ENCODE measurements around the gene MAGI2.
"Not testable (repeated sequence)": the region's sequence is repeated elsewhere in the genome, so short reads cannot be mapped to it uniquely, and the experiment has no call there.

The MAGI2 gene

DNA sequence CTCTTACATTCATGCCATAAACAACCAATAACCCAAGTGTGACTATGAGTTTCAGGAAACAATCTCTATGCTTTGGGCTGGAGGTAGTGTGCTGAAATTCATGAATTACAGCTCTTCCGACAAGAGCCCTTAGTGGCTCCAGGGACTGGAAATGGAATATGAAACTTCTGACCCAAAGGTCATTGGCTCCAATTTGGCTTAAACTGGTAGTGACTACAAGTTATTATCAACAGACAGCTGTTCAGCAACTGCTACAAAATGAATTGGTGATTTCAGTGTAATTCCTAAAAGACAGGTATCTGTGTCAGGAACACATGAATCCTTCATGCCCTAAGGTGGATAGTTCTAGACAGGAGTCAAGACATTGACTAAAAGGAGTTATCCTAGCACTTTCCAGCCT lies 909.5 kb downstream of the MAGI2 start:
- no peak for DNase-seq (ENCODE audit: low spot score)

DNA sequence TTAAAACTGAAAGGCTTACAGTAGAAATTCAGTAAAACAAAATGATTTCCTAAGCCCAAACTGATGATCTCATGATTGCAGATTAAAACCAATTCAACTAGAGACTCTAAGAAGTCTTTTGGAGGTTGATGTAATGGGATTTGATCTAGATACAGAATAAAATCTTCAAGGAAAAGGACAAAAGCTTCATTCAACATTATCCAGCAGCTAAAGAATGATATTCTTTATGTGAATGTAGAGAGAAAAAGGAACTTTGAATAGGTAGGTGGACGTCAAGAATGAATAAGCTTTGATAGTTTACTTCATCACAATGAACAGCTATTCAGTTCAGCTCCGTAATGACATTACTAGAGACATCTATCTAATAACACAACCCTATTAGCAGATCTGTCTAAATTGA lies 910.5 kb downstream of the MAGI2 start:
- no peak for DNase-seq (ENCODE audit: low spot score)

DNA sequence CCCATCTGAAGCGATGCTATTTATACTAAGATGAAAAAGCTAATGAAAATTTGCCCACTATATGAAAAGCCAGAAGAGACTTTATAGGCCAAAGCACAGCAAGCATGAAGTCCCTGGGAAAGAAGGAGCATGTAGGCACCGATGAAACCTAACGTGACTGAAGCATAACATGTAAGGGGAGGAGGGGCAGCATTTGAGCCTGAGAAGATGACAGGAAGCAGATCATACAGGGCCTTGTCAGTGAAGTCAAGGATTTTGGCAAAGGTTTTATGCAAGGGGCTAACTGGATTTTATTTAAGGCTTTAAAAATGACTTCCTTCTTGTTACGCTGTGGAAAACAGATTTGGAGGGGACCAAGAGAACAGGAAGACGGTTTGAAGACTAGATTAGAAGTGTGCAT lies 910.9 kb downstream of the MAGI2 start:
- no peak for DNase-seq (ENCODE audit: low spot score)

- DNase-seq (ENCODE audit: low spot score), result no peak
These were observed 913.6 kb downstream of the MAGI2 start for GRCh38 chr7:78539825-78540224.

- no peak for DNase-seq (ENCODE audit: low spot score)
These were observed 917.8 kb downstream of the MAGI2 start for GRCh38 chr7:78535655-78536054.

DNA sequence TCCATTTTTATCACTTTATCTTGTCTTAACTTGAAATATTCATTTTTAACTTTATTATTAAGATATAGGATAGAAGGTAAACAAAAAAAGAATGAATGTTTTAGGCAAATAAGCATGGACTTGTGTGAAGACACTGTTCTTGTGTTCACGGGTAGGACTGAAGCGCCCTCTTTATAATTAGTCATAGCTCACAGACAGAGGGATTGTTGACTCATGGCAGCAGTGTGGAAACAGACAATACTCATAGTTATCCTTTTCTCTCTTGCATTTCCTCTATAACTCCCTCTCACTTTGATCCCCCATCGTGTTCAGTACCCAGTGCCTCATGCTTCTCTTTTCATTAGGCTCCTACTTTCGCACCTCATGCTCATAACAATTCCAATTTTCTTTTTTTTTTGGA lies 923.1 kb downstream of the MAGI2 start:
- DNase-seq (ENCODE audit: low spot score), result peak; percentile 65

DNA sequence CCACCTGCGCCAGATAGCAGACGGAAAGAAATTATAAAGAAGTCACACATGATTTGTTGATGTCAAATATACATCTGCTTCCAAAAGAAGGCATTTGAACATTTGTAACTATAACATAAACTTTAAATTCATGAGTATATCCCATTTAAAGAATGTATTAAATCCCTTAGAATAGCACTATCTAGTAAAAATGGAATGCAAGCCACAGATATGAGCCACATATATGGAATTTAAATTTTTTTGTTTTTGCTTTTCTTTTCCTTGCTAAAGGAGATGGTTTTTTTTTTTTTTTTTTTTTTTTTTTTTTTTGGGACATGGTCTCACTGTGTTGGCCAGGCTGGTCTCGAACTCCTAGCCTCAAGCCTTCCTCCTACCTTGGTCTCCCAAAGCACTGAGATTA lies 924.1 kb downstream of the MAGI2 start:
- DNase-seq (ENCODE audit: low spot score), result peak; percentile 9

GRCh38 chr7:78528964-78529363 lies 924.5 kb downstream of the MAGI2 start:
- no peak for DNase-seq (ENCODE audit: low spot score)

DNA sequence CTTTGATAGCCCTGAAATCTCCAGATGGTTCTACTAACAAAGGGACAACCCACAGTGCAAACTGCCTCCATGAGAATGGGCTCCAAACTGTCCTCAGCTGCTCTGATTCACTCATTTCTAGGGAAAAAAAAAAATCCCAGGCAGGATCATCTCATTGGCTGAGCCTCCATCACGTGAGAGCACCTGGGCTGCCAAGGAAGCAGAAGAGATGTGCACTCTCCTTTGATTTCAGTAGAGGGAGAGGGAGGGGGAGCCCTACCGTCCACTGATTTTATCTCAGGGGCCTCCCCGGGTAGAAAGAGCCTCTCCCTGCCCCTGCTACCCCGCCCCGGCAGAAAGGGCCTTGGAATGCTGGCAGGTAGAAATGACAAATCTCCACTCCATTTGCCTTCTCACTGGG lies 929.5 kb downstream of the MAGI2 start:
- DNase-seq (ENCODE audit: low spot score), result no peak

GRCh38 chr7:78521961-78522360 lies 931.5 kb downstream of the MAGI2 start:
- DNase-seq (ENCODE audit: low spot score), result no peak

GRCh38 chr7:78516450-78516849 lies 937.0 kb downstream of the MAGI2 start:
- no peak for DNase-seq (ENCODE audit: low spot score)

- no peak for DNase-seq (ENCODE audit: low spot score)
These were observed 938.8 kb downstream of the MAGI2 start for GRCh38 chr7:78514634-78515033.

GRCh38 chr7:78510580-78511188 lies 942.8 kb downstream of the MAGI2 start:
- peak; percentile 60 for DNase-seq (ENCODE audit: low spot score)

DNA sequence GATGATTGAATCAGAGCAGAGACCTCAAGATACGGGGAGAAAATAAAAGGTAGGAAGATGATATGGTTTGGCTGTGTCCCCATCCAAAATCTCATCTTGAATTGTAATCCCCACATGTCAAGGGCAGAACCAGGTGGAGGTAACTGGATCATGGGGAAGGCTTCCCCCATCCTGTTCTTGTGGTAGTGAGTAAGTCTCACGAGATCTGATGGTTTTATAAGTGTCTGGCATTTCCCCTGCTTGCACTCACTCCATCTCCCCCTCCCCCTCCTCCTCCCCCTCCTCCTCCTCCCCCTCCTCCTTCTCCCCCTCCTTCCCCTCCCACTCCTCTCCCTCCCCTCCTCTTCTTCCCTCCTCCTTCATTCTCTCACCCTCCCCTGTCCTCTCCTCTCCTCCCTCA lies 950.2 kb downstream of the MAGI2 start:
- DNase-seq (ENCODE audit: low spot score), result not testable (repeated sequence)

DNA sequence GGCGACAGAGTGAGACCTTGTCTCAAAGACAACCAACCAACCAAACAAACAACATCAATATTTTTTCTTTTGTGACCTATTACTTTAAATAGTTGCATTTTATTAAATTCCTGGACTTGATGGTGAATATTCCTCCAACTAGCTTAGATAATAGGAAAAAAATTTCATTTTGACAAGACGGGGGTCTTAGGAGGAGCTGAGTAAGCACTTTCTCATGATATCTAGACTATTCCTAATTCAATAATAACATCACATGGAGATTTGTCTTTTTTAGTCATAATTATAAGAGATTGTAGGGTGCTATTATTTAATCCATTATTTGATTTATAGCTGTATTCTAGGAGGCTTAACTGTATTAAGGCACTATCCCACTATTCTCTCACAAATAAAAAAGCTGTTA lies 952.4 kb downstream of the MAGI2 start:
- DNase-seq (ENCODE audit: low spot score), result no peak

- DNase-seq (ENCODE audit: low spot score), result no peak
These were observed 953.5 kb downstream of the MAGI2 start for GRCh38 chr7:78499971-78500370.

GRCh38 chr7:78499283-78499682 lies 954.2 kb downstream of the MAGI2 start:
- peak; percentile 33 for DNase-seq (ENCODE audit: low spot score)

DNA sequence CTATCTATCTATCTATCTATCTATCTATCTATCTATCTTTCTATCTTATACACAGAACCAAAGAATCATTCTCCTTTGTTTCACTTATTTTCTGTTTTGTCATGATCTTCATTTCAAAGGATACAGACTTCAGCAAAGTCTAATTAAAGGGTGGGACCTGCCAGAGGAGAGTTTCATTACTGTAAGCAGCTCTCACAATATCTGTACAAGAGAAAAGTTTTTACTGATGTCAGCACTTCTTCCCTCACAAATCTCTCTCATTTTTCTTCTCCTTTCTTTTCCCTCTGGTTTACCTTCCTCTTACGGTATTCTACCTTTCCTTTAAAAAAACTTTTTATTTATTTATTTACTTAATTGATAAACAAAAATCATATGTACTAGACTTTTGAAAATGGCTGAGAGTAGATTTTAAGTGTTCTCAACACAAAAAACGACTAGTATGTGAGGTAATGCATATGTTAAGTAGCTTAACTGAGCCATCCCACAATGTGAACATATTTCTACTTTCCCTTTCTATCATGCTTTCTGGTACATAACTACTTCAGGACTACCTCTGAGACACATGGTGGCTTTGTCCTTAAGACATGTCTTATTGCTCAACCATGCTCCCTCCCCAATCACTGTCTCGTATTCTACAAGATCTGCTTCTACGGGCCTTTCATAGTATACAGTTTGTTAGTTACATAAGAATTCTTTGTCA lies 955.6 kb downstream of the MAGI2 start:
- no peak for DNase-seq (ENCODE audit: low spot score)

GRCh38 chr7:78496096-78496630 lies 957.3 kb downstream of the MAGI2 start:
- no peak for DNase-seq (ENCODE audit: low spot score)

DNA sequence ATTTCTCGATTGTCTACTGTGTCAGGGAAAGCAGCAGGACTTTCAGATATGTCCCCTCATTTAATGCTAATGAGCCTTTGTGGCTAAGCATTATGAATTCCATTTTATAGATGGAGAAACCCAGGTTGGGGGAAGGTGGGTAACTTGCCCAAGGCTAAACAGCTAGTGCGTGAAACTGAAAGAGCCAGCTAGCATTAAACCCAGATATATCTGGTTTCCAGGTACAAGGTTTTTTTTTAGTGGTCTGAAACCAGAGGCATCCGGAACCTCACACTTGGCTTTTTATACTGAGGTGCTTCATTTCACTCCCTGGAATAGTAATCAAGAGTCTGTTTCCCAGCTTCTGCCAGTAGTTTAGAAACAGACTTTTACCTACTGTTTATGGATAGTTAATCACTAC lies 960.1 kb downstream of the MAGI2 start:
- no peak for DNase-seq (ENCODE audit: low spot score)

DNA sequence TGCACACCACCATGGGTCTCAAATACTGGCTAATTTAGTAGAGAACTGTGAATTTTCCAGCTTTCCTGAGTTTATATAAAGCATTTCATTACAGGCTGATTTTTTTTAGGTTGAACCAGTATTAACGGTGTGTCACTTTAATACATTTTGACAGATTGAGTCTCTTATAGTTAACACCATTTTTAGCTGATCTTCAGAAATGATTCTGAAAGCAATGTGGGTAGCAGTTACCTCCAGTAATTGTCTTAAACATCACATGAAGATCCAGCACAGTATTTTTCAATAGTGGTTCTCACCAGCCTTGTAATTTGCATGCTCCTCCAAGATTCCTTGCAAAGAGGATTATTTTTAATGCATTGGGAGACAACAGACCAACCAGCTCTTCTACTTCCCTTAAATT lies 961.3 kb downstream of the MAGI2 start:
- DNase-seq (ENCODE audit: low spot score), result no peak

GRCh38 chr7:78490524-78490923 lies 962.9 kb downstream of the MAGI2 start:
- DNase-seq (ENCODE audit: low spot score), result no peak

GRCh38 chr7:78489476-78490240 lies 963.8 kb downstream of the MAGI2 start:
- peak; percentile 16 for DNase-seq (ENCODE audit: low spot score)

Data from GM03348 (cell line).